GM21576 (cell line): ENCODE results near the gene TRAPPC10.

Source experiments
- ATAC-seq: cut with Tn5 transposase; IDR thresholded peaks from one replicate; pipeline ENCODE4 v1.9.1; 2021; ENCODE audit warnings: mild to moderate bottlenecking, moderate library complexity; ENCODE audit not compliant: unreplicated experiment

TRAPPC10 gene, protein sequence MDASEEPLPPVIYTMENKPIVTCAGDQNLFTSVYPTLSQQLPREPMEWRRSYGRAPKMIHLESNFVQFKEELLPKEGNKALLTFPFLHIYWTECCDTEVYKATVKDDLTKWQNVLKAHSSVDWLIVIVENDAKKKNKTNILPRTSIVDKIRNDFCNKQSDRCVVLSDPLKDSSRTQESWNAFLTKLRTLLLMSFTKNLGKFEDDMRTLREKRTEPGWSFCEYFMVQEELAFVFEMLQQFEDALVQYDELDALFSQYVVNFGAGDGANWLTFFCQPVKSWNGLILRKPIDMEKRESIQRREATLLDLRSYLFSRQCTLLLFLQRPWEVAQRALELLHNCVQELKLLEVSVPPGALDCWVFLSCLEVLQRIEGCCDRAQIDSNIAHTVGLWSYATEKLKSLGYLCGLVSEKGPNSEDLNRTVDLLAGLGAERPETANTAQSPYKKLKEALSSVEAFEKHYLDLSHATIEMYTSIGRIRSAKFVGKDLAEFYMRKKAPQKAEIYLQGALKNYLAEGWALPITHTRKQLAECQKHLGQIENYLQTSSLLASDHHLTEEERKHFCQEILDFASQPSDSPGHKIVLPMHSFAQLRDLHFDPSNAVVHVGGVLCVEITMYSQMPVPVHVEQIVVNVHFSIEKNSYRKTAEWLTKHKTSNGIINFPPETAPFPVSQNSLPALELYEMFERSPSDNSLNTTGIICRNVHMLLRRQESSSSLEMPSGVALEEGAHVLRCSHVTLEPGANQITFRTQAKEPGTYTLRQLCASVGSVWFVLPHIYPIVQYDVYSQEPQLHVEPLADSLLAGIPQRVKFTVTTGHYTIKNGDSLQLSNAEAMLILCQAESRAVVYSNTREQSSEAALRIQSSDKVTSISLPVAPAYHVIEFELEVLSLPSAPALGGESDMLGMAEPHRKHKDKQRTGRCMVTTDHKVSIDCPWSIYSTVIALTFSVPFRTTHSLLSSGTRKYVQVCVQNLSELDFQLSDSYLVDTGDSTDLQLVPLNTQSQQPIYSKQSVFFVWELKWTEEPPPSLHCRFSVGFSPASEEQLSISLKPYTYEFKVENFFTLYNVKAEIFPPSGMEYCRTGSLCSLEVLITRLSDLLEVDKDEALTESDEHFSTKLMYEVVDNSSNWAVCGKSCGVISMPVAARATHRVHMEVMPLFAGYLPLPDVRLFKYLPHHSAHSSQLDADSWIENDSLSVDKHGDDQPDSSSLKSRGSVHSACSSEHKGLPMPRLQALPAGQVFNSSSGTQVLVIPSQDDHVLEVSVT

DNA sequence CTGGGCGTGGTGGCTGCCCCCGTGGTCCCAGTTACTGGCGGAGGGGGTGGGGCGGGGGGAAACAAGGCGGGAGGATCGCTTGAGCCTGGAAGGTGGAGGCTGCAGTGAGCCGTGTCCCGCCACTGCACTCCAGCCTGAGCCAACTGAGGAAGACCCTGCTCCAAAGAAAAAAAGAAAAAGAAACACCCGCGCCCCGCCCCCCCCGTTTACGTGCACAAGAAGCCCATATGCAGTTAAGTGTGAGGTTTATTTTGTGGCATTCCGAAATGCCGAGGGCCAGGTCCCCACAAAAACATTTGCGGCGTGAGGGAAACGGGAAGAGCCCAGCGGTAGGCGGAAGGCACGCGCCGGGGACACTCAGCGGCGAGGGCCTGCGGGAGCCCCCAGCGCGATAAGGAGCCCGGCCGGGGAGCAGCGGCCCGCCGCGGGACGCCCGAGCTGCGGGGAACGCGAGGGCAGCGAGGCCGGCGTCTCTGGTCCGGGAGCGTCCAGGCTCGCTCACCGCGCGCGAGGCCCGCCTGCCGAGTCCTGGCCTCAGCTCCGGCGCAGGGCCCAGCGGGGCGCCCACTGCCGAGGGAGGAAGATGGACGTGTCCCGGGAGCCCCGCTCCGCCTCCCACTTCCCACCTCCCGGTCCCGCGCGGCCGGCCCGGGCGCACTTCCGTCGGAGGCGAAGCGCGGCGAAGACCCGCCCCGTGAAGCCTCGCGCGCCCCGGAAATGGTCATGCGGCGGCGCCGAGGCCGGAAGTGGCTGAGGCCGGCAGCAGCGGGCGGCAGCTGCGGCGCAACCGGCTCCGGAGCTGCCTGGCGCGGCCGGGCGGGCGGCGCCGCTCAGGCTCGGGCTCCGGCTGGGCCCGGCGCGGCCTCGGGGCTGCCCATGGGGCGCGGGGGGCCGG lies at the start of gene TRAPPC10:
TRAPPC10 (plus strand) TSS at position 731 of the 895 bp plus-strand sequence. CDS start 185 bp downstream, outside the sequence.
- ATAC-seq, result peak; percentile 47

GRCh38 chr21:43965911-43966585 lies 46.1 kb upstream of the TRAPPC10 start:
- ATAC-seq, result no peak

DNA sequence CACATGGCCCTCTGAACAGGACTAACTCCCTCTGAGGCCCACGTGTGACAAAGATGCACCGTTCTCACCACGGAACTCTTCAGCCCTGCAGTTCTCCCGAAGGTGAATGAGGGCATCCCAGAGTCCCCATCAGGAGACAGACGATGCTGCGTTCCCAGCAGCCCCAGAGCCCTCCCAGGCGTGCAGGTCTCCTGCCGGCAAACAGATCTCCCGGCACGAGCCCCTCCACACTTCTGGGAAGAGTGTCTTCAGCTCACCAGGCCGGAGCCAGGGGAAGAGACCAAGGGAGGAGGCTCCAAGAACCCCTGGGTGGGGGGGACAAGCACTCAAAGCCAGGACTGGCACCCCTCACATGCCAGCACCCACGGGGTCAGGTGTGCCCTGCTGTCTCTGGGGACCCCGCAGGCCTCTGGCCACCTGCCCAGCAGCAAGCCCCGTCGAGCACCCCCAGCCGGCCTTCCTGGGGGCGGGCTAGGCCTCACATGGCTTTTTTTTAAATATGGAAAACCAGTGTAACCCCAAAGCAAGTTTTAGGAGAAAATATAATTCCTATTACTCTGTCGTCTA lies 45.1 kb upstream of the TRAPPC10 start:
- no peak for ATAC-seq

- ATAC-seq, result no peak
Measured at GRCh38 chr21:43967981-43968380, 44.1 kb upstream of the TRAPPC10 start.

DNA sequence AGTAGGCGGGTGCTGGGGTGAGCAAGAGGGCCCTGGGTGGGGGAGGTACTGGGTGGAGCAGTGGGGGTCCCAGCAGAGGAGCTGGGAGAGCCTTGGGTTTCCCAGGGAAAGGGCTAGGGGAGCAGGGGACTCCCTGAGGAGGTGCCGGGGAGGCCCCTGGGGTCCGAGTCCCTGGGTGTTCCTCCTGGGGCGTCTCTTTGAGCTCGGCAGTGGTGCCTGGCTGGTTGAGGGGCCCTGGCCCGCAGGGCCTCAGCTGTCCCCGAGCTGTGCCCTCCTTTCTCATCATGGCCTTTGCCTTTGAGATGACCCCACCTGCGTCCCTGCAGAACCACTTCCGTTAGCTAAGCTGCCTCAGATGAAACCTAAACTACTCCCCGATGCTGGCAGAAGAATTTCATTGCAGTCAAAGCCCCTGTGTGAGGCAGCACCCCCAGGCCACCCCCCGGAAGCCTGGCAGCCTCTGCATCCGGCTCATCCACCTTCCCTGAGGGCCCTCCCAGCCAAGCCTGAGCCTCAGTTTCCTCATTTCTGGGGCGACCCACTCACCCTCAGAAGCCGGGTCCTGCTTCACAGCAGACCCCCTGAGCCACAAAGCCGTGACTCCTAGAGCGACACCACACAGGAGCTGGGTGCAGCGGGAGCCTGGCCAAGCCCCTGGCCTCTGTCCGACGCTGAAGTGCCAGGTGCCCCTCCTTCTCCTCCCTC lies 43.5 kb upstream of the TRAPPC10 start:
- no peak for ATAC-seq

DNA sequence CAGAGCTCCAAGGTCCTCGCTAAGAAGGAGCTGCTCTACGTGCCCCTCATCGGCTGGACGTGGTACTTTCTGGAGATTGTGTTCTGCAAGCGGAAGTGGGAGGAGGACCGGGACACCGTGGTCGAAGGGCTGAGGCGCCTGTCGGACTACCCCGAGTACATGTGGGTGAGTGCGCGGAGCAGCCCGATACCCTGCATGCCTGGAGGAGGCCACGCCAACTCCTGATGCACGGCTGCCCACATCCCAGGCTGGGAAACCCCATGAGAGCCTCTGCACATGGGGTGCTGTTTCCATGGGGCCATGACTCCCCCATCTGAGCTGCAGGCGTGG lies 43.0 kb upstream of the TRAPPC10 start:
- ATAC-seq, result no peak

- ATAC-seq, result no peak
Measured at GRCh38 chr21:43970551-43970950, 41.6 kb upstream of the TRAPPC10 start.

GRCh38 chr21:43971201-43971991 lies 40.7 kb upstream of the TRAPPC10 start:
- ATAC-seq, result no peak

DNA sequence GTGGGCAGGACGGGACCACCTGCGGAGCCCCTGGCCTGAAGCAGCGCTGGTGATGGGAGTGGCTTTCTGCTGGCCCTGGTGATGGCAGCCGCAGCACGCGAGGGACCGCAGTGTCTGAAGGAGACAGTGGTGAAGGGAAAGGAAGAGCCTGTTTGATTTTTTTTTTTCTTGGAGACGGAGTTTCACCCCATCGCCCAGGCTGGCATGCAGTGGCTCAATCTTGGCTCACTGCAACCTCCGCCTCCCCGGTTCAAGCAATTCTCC lies 40.2 kb upstream of the TRAPPC10 start:
- no peak for ATAC-seq

GRCh38 chr21:43972850-43973633 lies 39.1 kb upstream of the TRAPPC10 start:
- no peak for ATAC-seq

DNA sequence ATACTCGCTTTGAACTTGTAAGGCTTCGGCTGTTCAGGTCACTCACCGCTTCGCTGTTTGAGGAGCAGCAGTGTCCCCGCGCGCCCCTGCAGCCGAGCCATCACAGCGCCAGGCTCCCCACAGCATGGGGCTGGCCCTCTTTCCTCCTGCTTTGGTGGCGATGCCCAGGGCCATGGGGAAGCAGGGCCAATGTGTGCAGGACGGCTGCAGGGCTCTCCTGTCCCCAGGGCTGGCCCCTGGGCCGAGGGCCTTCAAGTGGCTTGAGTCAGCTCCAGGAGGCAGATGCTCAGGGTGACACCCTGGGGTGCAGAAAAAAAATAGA lies 38.5 kb upstream of the TRAPPC10 start:
- no peak for ATAC-seq

DNA sequence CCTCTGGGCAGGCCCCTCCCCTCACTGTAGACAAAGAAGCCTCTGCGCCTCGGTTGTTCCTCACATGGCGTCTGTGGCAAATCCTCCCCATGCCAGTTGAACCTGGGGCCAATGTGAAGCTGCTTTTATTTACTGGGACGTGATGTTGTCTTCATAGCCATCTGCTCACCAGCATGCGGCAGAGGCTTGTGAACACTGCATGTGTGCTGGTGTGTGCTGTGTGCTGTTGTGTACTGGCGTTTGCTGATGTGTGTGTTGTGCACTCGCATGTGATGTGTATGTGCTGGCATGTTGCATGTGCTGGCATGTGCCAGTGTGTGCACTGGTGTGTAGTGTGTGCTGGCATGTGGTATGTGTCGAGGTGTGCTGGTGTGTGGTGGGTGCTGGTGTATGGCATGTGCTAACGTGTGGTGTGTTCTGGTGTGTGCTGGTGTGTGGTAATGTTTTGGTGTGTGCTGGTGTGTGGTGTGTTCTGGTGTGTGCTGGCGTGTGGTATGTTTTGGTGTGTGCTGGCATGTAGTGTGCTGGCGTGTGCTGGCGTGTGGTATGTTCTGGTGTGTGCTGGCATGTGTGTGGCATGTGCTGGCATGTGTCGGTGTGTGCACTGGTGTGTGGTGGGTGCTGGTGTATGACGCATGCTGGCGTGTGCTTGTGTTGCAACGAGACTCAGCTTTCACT lies 37.2 kb upstream of the TRAPPC10 start:
- ATAC-seq, result no peak

- no peak for ATAC-seq
Measured at GRCh38 chr21:43975469-43976098, 36.5 kb upstream of the TRAPPC10 start.

- ATAC-seq, result no peak
Measured at GRCh38 chr21:43976661-43977060, 35.4 kb upstream of the TRAPPC10 start.

GRCh38 chr21:43978060-43978459 lies 34.0 kb upstream of the TRAPPC10 start:
- ATAC-seq, result no peak

DNA sequence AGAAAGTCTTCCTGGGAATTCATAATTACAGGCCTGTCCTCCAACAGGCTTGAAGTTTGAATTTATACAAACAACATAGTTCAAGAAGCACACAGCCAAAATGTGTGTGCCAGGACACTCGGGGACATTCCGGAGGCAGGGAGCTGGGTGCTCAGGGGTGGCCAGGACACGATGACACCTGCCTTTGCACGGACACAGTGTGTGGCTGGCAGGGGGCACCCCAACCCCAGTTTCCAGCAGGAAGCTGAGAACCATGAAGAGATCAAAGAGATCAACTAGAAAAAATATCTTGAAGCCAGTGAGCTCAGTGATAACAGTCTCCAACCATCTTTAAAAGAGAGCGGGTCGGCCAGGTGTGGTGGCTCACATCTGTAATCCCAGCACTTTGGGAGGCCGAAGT lies 32.5 kb upstream of the TRAPPC10 start:
- ATAC-seq, result no peak
